HEK293T (cell line): Measurements from ENCODE around the gene PRAMEF20.

Experiments
- CTCF ChIA-PET: fragments of 350-600 bp; formaldehyde crosslinking; extraction: SDS; loops from one replicate; lab custom pipeline; 2021; ENCODE audit warnings: antibody characterized with exemption, inconsistent platforms; lab: Yijun Ruan, JAX
- POLR2A ChIA-PET: fragments of 350-600 bp; formaldehyde crosslinking; extraction: SDS; loops from one replicate; lab custom pipeline; 2020; ENCODE audit warnings: antibody characterized with exemption, inconsistent platforms; lab: Yijun Ruan, JAX
- DNase-seq: peaks from one replicate; pipeline ENCODE4 v3.0.0; 2012; ENCODE audit warnings: mixed read lengths; ENCODE audit errors: extremely low spot score
- ARNT ChIP-seq: fragments of 450-650 bp; IDR thresholded peaks from 2 replicates; pipeline ENCODE4 v1.6.1; 2017; ENCODE audit warnings: mild to moderate bottlenecking
- BHLHE40 ChIP-seq: fragments of 450-650 bp; IDR thresholded peaks from 2 replicates; pipeline ENCODE4 v1.6.1; 2016; ENCODE audit warnings: mild to moderate bottlenecking, moderate library complexity, borderline replicate concordance
- CTBP1 ChIP-seq: fragments of 450-650 bp; IDR thresholded peaks from 2 replicates; pipeline ENCODE4 v1.6.1; 2016; ENCODE audit warnings: borderline replicate concordance
- ELF4 ChIP-seq: fragments of 450-650 bp; IDR thresholded peaks from 2 replicates; pipeline ENCODE4 v1.6.1; 2017; ENCODE audit warnings: antibody characterized with exemption
- FOXA1 ChIP-seq: fragments of 450-650 bp; IDR thresholded peaks from 2 replicates; pipeline ENCODE4 v1.6.1; 2016; ENCODE audit warnings: mild to moderate bottlenecking
- FOXK2 ChIP-seq: fragments of 450-650 bp; IDR thresholded peaks from 2 replicates; pipeline ENCODE4 v1.6.1; 2016; ENCODE audit warnings: mild to moderate bottlenecking
- FOXM1 ChIP-seq: fragments of 450-650 bp; IDR thresholded peaks from 2 replicates; pipeline ENCODE4 v1.6.1; 2017; ENCODE audit warnings: mild to moderate bottlenecking, borderline replicate concordance
- HDGF ChIP-seq: fragments of 450-650 bp; IDR thresholded peaks from 2 replicates; pipeline ENCODE4 v1.6.1; 2017; ENCODE audit warnings: antibody characterized with exemption, borderline replicate concordance
- L3MBTL2 ChIP-seq: fragments of 450-650 bp; conservative IDR thresholded peaks from 2 replicates; pipeline ENCODE4 v1.6.1; 2016; ENCODE audit warnings: mild to moderate bottlenecking
- LEF1 ChIP-seq: fragments of 450-650 bp; IDR thresholded peaks from 2 replicates; pipeline ENCODE4 v1.6.1; 2017; ENCODE audit warnings: mild to moderate bottlenecking, borderline replicate concordance
- NFRKB ChIP-seq: fragments of 450-650 bp; IDR thresholded peaks from 2 replicates; pipeline ENCODE4 v1.6.1; 2016; ENCODE audit warnings: mild to moderate bottlenecking, moderate library complexity
- SP1 ChIP-seq: fragments of 450-650 bp; IDR thresholded peaks from 2 replicates; pipeline ENCODE4 v1.6.1; 2017
- SUZ12 ChIP-seq: fragments of 450-650 bp; IDR thresholded peaks from 2 replicates; pipeline ENCODE4 v1.6.1; 2016; ENCODE audit warnings: mild to moderate bottlenecking
- TARDBP ChIP-seq: fragments of 450-650 bp; IDR thresholded peaks from 2 replicates; pipeline ENCODE4 v1.6.1; 2016
- ZNF384 ChIP-seq: fragments of 450-650 bp; IDR thresholded peaks from 2 replicates; pipeline ENCODE4 v1.6.1; 2016
- TF ChIP-seq, protein P1 (sequence below): fragments of 450-650 bp; IDR thresholded peaks from 2 replicates; pipeline ENCODE4 v1.6.1; 2016

PRAMEF20 gene

GRCh38 chr1:13465515-13465914 lies 55.3 kb downstream of the PRAMEF20 start:
- ChIA-PET POLR2A (no interaction called here), CTCF (no interaction called here)
- TF ChIP-seq BHLHE40: no peak
- TF ChIP-seq, protein P1, sequence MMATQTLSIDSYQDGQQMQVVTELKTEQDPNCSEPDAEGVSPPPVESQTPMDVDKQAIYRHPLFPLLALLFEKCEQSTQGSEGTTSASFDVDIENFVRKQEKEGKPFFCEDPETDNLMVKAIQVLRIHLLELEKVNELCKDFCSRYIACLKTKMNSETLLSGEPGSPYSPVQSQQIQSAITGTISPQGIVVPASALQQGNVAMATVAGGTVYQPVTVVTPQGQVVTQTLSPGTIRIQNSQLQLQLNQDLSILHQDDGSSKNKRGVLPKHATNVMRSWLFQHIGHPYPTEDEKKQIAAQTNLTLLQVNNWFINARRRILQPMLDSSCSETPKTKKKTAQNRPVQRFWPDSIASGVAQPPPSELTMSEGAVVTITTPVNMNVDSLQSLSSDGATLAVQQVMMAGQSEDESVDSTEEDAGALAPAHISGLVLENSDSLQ: peak; percentile 35; the same call in 1 of the 2 replicates
- no peak for TF ChIP-seq ELF4
- TF ChIP-seq SUZ12: no peak
- TF ChIP-seq FOXK2: no peak
- TF ChIP-seq FOXA1: no peak
- no peak for TF ChIP-seq FOXM1
- no peak for TF ChIP-seq LEF1
- no peak for TF ChIP-seq TARDBP
- no peak for DNase-seq

DNA sequence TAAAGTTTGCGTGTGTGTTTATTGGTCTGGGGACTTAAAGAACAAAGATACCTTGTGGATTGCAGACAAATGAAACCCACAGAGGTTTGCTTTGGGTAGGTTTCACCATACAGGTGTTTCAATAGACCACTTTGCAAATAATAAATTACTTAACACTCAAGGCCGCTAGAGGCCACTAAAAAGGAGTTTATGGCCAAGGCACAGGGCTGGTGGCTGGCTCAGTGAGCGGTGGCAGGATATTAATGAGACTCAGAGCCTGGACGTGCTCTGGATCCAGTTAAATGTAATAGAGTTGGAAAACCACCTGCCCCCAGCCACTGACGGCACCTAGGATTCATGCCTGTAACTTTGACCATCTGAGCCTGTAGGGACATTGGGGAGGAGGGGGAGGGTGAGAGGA lies 59.1 kb downstream of the PRAMEF20 start:
- DNase-seq: peak; percentile 42
- ChIA-PET CTCF (no interaction called here), POLR2A (no interaction called here)
- TF ChIP-seq BHLHE40 (no peak), SP1 (no peak), LEF1 (no peak), FOXM1 (no peak), FOXK2 (no peak), L3MBTL2 (no peak), ZNF384 (no peak), CTBP1 (no peak), TARDBP (no peak), FOXA1 (no peak), SUZ12 (no peak), ELF4 (no peak), ARNT (no peak), HDGF (no peak), NFRKB (no peak)
- TF ChIP-seq, protein P1: no peak
